GM12878 (cell line): Measurements from ENCODE around the gene RSRC1. TPM values are rescaled to one million over a fixed set of nuclear protein-coding genes. Genes with fewer than 3 reads are reported as not detected.

Source experiments
- ATAC-seq: fragments of 200-7000 bp; cut with Tn5 transposase; 3 replicates; pipeline ENCODE4 v1.9.1; 2020; ENCODE audit warnings: mild to moderate bottlenecking, moderate library complexity
- BruUV-seq: library from RNA; stranded (reverse); fragments of 400-500 nt; replicated peaks from 2 replicates; lab custom pipeline; 2021; lab: Mats Ljungman, UMichigan
- CTCF ChIA-PET: fragments of 300-600 bp; sonication (Branson Sonifier 250); formaldehyde crosslinking; extraction: SDS; loops from one replicate; lab custom pipeline; 2021; ENCODE audit warnings: inconsistent platforms; lab: Yijun Ruan, JAX
- POLR2A ChIA-PET: fragments of 350-600 bp; formaldehyde crosslinking; extraction: SDS; loops from one replicate; lab custom pipeline; 2021; ENCODE audit warnings: inconsistent platforms; lab: Charles Lee
- RAD21 ChIA-PET: fragments of 300-600 bp; sonication (Branson Sonifier 250); formaldehyde crosslinking; loops from one replicate; lab custom pipeline; 2023; ENCODE audit warnings: antibody characterized with exemption; ENCODE audit not compliant: unreplicated experiment; lab: Charles Lee
- SMC1A ChIA-PET: fragments of 300-600 bp; sonication (Branson Sonifier 250); formaldehyde crosslinking; loops from one replicate; lab custom pipeline; 2023; ENCODE audit not compliant: unreplicated experiment, uncharacterized antibody; lab: Charles Lee
- DNase-seq: peaks from one replicate; pipeline ENCODE4 v3.0.0-alpha.2; 2011; ENCODE audit warnings: low read depth, low spot score
- FAIRE-seq: peaks from 3 replicates; lab custom pipeline; 2011; peaks lifted over from hg19 to GRCh38; lab: Jason Lieb, UNC
- H2AFZ ChIP-seq: 2 replicates; pipeline ENCODE4 v1.6.0; 2011; ENCODE audit warnings: low read depth, low read length, control low read depth; ENCODE audit not compliant: control insufficient read depth
- H3K27ac ChIP-seq: 2 replicates; pipeline ENCODE4 v1.5.1; 2011; ENCODE audit warnings: control low read depth; ENCODE audit not compliant: control insufficient read depth, insufficient read depth
- H3K27me3 ChIP-seq, 2 experiments: replicated peaks in 1 of 2; 2 replicates each; pipeline versions ENCODE4 v1.6.0 to v1.6.1; 2011; ENCODE audit warnings: low read length in 1 of 2; ENCODE audit not compliant: control insufficient read depth in 2 of 2, insufficient read depth in 2 of 2
- H3K36me3 ChIP-seq, 2 experiments: 2 replicates each; pipeline ENCODE4 v1.5.1; 2011; ENCODE audit warnings: low read length in 1 of 2; ENCODE audit not compliant: control insufficient read depth in 2 of 2, insufficient read depth in 2 of 2
- H3K4me1 ChIP-seq: 2 replicates; pipeline ENCODE4 v1.6.1; 2011; ENCODE audit warnings: mild to moderate bottlenecking, low read length, moderate library complexity, mixed read lengths; ENCODE audit not compliant: control insufficient read depth, insufficient read depth
- H3K4me2 ChIP-seq: 2 replicates; pipeline ENCODE4 v1.6.0; 2011; ENCODE audit warnings: control low read depth; ENCODE audit not compliant: control insufficient read depth, insufficient read depth
- H3K4me3 ChIP-seq: fragments of 200-600 bp; sonication (generic); 2 replicates; pipeline ENCODE4 v1.5.1; 2016
- H3K79me2 ChIP-seq: 2 replicates; pipeline ENCODE4 v1.6.0; 2011; ENCODE audit warnings: low read length; ENCODE audit not compliant: control insufficient read depth, insufficient read depth
- H3K9ac ChIP-seq: 2 replicates; pipeline ENCODE4 v1.8.0; 2011; ENCODE audit warnings: low read length, control low read depth, mixed read lengths; ENCODE audit not compliant: control insufficient read depth, insufficient read depth
- H3K9me3 ChIP-seq: replicated peaks from 3 replicates; pipeline ENCODE4 v1.5.1; 2011; ENCODE audit warnings: mild to moderate bottlenecking, low read length; ENCODE audit not compliant: control insufficient read depth, insufficient read depth
- H4K20me1 ChIP-seq: 2 replicates; pipeline ENCODE4 v1.6.0; 2011; ENCODE audit not compliant: control insufficient read depth, insufficient read depth
- EED ChIP-seq: sonication (generic); IDR thresholded peaks from 2 replicates; pipeline ENCODE4 v1.6.1; 2016; ENCODE audit warnings: antibody characterized with exemption, low read depth
- EP300 ChIP-seq, 2 experiments: fragments of 150-350 bp in 1 of 2; IDR thresholded peaks; 2 replicates each; pipeline ENCODE4 v1.6.1; 2011 to 2012; ENCODE audit warnings: low read depth in 2 of 2, low read length in 2 of 2, borderline replicate concordance in 1 of 2, improper control_type of control experiment in 1 of 2, inconsistent platforms in 1 of 2; ENCODE audit not compliant: control insufficient read depth in 1 of 2
- FOXM1 ChIP-seq: IDR thresholded peaks from 2 replicates; pipeline ENCODE4 v1.6.1; 2012; ENCODE audit warnings: low read depth, mild to moderate bottlenecking, inconsistent platforms, low read length, moderate library complexity
- HDAC2 ChIP-seq: fragments of 200-600 bp; sonication (generic); IDR thresholded peaks from 2 replicates; pipeline ENCODE4 v1.6.1; 2017
- HSF1 ChIP-seq: fragments of 150-350 bp; IDR thresholded peaks from 2 replicates; pipeline ENCODE4 v1.6.1; 2014; ENCODE audit warnings: mild to moderate bottlenecking, low read depth, low read length
- NFXL1 ChIP-seq: fragments of 450-650 bp; IDR thresholded peaks from 2 replicates; pipeline ENCODE4 v1.6.1; 2017; ENCODE audit warnings: antibody characterized with exemption, mild to moderate bottlenecking, borderline replicate concordance
- NRF1 ChIP-seq: conservative IDR thresholded peaks from 2 replicates; pipeline ENCODE4 v1.6.1; 2011; ENCODE audit warnings: mild to moderate bottlenecking, low read depth, low read length, improper control_type of control experiment
- PAX8 ChIP-seq: fragments of 450-650 bp; IDR thresholded peaks from 2 replicates; pipeline ENCODE4 v1.6.1; 2017; ENCODE audit warnings: mild to moderate bottlenecking, moderate library complexity
- PKNOX1 ChIP-seq: fragments of 450-650 bp; IDR thresholded peaks from 2 replicates; pipeline ENCODE4 v1.6.1; 2016; ENCODE audit warnings: mild to moderate bottlenecking
- STAT1 ChIP-seq: fragments of 450-650 bp; conservative IDR thresholded peaks from 2 replicates; pipeline ENCODE4 v1.6.1; 2014; ENCODE audit warnings: antibody characterized with exemption, mild to moderate bottlenecking
- SUPT20H ChIP-seq: IDR thresholded peaks from 2 replicates; pipeline ENCODE4 v1.6.1; 2011; ENCODE audit warnings: low read depth, mild to moderate bottlenecking, low read length, moderate library complexity, borderline replicate concordance; ENCODE audit not compliant: control insufficient read depth
- TCF7 ChIP-seq: IDR thresholded peaks from 2 replicates; pipeline ENCODE4 v1.6.1; 2014; ENCODE audit warnings: antibody characterized with exemption, borderline replicate concordance
- YY1 ChIP-seq: IDR thresholded peaks from 2 replicates; pipeline ENCODE4 v1.6.1; 2011; ENCODE audit warnings: low read depth, mild to moderate bottlenecking, low read length
- WGBS: methylation state at CpG from one replicate; pipeline ENCODE4 v1.1.6; 2016; ENCODE audit warnings: low lambda C conversion rate; ENCODE audit not compliant: insufficient replicate concordance, insufficient coverage; ENCODE audit errors: missing lambda C conversion rate; 5-methylcytosine and 5-hydroxymethylcytosine counted together
- in situ Hi-C: fragments of 300-500 bp; cut with MboI; formaldehyde crosslinking; loops from 9 replicates; pipeline ENCODE4 v1.14.3; 2018; ENCODE audit warnings: mixed read lengths
- intact Hi-C: fragments of 100-400 bp; cut with micrococcal nuclease; formaldehyde crosslinking; loops from one replicate; pipeline ENCODE4 v1.14.2; 2022; ENCODE audit not compliant: unreplicated experiment
- polyA plus RNA-seq, 11 experiments: library from polyadenylated mRNA; depleted of rRNA in 4 of 11; unstranded in 6 of 11; stranded (reverse) in 5 of 11; fragments of >200 nt; fragmentation: Nextera tagmentation in 4 of 11; fragmentation: Illumina TruSeq in 1 of 11; extraction: Ambion mirVana in 4 of 11; extraction: Trizol in 1 of 11; gene quantifications; 1 replicate in 1 of 11; 2 replicates in 10 of 11; pipeline versions ENCODE4 v1.2.1 to v1.2.3, GENCODE V29; 2011 to 2016; ENCODE audit warnings: inconsistent platforms in 2 of 11, missing spikeins in 2 of 11, low read depth in 1 of 11
- total RNA-seq, 4 experiments: library from RNA; depleted of rRNA in 3 of 4; stranded (reverse); fragments of >200 nt in 3 of 4; fragmentation: Illumina TruSeq in 1 of 4; extraction: Trizol in 1 of 4; gene quantifications; 2 replicates each; pipeline versions ENCODE4 v1.2.1 to v1.2.3, GENCODE V29; 2013 to 2021
- TF ChIP-seq, protein P1 (sequence below): IDR thresholded peaks from 2 replicates; pipeline ENCODE4 v1.6.1; 2011; ENCODE audit warnings: low read depth, low read length, improper control_type of control experiment, borderline replicate concordance
- TF ChIP-seq, protein P2 (sequence below): IDR thresholded peaks from 2 replicates; pipeline ENCODE4 v1.6.1; 2011; ENCODE audit warnings: mild to moderate bottlenecking, low read depth, low read length, moderate library complexity; ENCODE audit not compliant: insufficient replicate concordance

Gene RSRC1
- total and polyA plus RNA-seq, 10 of the 15 experiments (the other 5 are each of a cell fraction or from before 2014, with no cell fraction given): 16.4 to 85.9 (median 42.0) TPM

GRCh38 chr3:158453004-158453403 lies 343.1 kb downstream of the RSRC1 start:
- RAD21 ChIA-PET: interaction anchor here (0.7 kb wide), 1 partner anchor 191 kb away, joined by 3 read pairs; no protein-coding TSS in a partner anchor
- Histone ChIP-seq H3K27ac (no peak overlapping the region), H2AFZ (no peak overlapping the region), H3K9ac (no peak overlapping the region), H3K4me1 (no peaks in the 10 kb centered on the region), H3K4me3 (no peak overlapping the region), H3K4me2 (no peak overlapping the region), H3K9me3 (no peaks in the 10 kb centered on the region; the same call in 2 of the 3 replicates), H3K79me2 (no peaks in the 10 kb centered on the region), H3K36me3 (no peaks in the 10 kb centered on the region), H4K20me1 (no peaks in the 10 kb centered on the region), H3K27me3 (no peaks in the 10 kb centered on the region)
- BruUV-seq: no TSS peak
- FAIRE-seq: no peak
- no peak for DNase-seq
- no peak for ATAC-seq
- POLR2A ChIA-PET: no interaction called here
- CTCF ChIA-PET: no interaction called here
- in situ Hi-C loops (no loop called here), intact Hi-C loops (no loop called here)
- SMC1A ChIA-PET: no interaction called here
- TF ChIP-seq NRF1 (no peak), HSF1 (no peak), EP300 (IDR thresholded peaks at IDR 0.05; ENCODE audit: borderline replicate concordance in 1 of 2, control insufficient read depth in 1 of 2, low read depth in 2 of 2, low read length in 2 of 2) (no peak), PAX8 (no peak), HDAC2 (no peak), EED (no peak), YY1 (no peak), NFXL1 (no peak), PKNOX1 (no peak), SUPT20H (no peak), TCF7 (no peak), STAT1 (no peak), FOXM1 (no peak)
- TF ChIP-seq, protein P1, sequence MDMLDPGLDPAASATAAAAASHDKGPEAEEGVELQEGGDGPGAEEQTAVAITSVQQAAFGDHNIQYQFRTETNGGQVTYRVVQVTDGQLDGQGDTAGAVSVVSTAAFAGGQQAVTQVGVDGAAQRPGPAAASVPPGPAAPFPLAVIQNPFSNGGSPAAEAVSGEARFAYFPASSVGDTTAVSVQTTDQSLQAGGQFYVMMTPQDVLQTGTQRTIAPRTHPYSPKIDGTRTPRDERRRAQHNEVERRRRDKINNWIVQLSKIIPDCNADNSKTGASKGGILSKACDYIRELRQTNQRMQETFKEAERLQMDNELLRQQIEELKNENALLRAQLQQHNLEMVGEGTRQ: no peak
- TF ChIP-seq, protein P2, sequence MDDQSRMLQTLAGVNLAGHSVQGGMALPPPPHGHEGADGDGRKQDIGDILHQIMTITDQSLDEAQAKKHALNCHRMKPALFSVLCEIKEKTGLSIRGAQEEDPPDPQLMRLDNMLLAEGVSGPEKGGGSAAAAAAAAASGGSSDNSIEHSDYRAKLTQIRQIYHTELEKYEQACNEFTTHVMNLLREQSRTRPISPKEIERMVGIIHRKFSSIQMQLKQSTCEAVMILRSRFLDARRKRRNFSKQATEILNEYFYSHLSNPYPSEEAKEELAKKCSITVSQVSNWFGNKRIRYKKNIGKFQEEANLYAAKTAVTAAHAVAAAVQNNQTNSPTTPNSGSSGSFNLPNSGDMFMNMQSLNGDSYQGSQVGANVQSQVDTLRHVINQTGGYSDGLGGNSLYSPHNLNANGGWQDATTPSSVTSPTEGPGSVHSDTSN: no peak
- WGBS: 88% methylated on average over 2 of the region's 2 CpGs
